GM12801 (cell line): ENCODE measurements around the gene WHRN.

ENCODE experiments used
- CTCF ChIP-seq: IDR thresholded peaks from one replicate; pipeline ENCODE4 v1.5.1; 2011; ENCODE audit warnings: control low read depth; ENCODE audit not compliant: insufficient read length; ENCODE audit errors: extremely low read depth

WHRN gene

GRCh38 chr9:114419796-114420195, 85.5 kb downstream of the WHRN start:
- TF ChIP-seq CTCF = no peak

- TF ChIP-seq CTCF = no peak
Measured at GRCh38 chr9:114418053-114418452, 87.2 kb downstream of the WHRN start.

GRCh38 chr9:114417511-114417910, 87.8 kb downstream of the WHRN start:
- no peak for TF ChIP-seq CTCF

GRCh38 chr9:114416906-114417305, 88.4 kb downstream of the WHRN start:
- no peak for TF ChIP-seq CTCF

GRCh38 chr9:114416290-114416689, 89.0 kb downstream of the WHRN start:
- no peak for TF ChIP-seq CTCF

GRCh38 chr9:114414346-114414745, 90.9 kb downstream of the WHRN start:
- no peak for TF ChIP-seq CTCF

- TF ChIP-seq CTCF = no peak
Measured at GRCh38 chr9:114413861-114414301, 91.4 kb downstream of the WHRN start.

GRCh38 chr9:114412048-114412683, 93.1 kb downstream of the WHRN start:
- no peak for TF ChIP-seq CTCF
